ENCODE results near the gene SORCS2.

DNA sequence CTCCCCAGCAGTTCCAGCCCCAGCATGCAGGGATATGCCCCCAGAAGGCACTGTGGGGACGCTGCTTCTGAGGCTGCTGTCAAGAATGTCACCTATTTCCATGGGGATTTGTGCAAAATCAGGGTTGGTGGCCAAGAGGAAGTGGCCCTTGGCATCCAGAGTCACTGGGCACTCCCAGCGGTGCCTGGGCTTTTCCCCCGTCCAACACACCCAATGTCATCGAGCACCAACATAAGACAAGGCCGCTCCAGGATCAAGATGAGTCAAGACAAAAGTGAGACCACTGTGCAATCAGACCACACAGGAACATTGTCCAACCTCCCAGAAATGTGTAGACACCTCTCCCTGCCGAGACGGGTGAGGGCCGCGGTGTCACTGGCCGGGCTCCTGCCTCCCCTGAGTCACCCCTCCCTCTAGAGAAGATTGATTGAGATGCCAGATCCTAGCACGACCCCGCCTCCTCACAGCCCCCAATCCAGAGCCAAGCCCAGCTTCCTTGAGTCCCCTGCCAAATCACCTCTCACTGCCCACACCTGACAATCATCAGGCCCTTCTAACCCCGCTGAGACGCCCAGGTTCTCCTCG is 553.1 kb downstream of the SORCS2 start:
- TF ChIP-seq CTCF (IDR thresholded peaks at IDR 0.05; ENCODE audit: insufficient read depth, low read depth, low read length) (no peak), EZH2 (IDR thresholded peaks at IDR 0.05; ENCODE audit: insufficient read depth, low read length) (no peak)

Data from astrocyte (in vitro differentiated cells and primary cell).